Choroid plexus epithelial cell (primary cell): ENCODE results near the gene NUBPL.

ENCODE experiments used
- DNase-seq: peaks from one replicate; pipeline ENCODE4 v3.0.0-alpha.2; 2010; ENCODE audit warnings: low read depth
- H3K4me3 ChIP-seq: 2 replicates; pipeline ENCODE4 v1.5.1; 2011; ENCODE audit warnings: low read depth, mild to moderate bottlenecking, control low read depth, low read length, moderate library complexity
- CTCF ChIP-seq: conservative IDR thresholded peaks from 2 replicates; pipeline ENCODE4 v1.5.1; 2011; ENCODE audit warnings: low read depth, mild to moderate bottlenecking, control low read depth, inconsistent platforms, low read length, moderate library complexity

NUBPL gene

GRCh38 chr14:31572955-31573354, 11.8 kb downstream of the NUBPL start:
- no peak for TF ChIP-seq CTCF
- no peak overlapping the region for H3K4me3 ChIP-seq
- DNase-seq = no peak

GRCh38 chr14:31576949-31577348, 15.7 kb downstream of the NUBPL start:
- TF ChIP-seq CTCF = no peak
- H3K4me3 ChIP-seq = no peak overlapping the region
- no peak for DNase-seq

- peak; percentile 71 for DNase-seq
Observed at GRCh38 chr14:31578266-31578665, 17.1 kb downstream of the NUBPL start.

GRCh38 chr14:31578792-31579501, 17.7 kb downstream of the NUBPL start:
- DNase-seq = no peak
- no peak for TF ChIP-seq CTCF

More at GRCh38 chr14:31578266-31578665, 17.1 kb downstream of the NUBPL start:
- no peak for TF ChIP-seq CTCF
- H3K4me3 ChIP-seq = no peak overlapping the region

GRCh38 chr14:31580234-31580633, 19.0 kb downstream of the NUBPL start:
- no peak for TF ChIP-seq CTCF
- H3K4me3 ChIP-seq = no peak overlapping the region
- DNase-seq = no peak

More at GRCh38 chr14:31578792-31579501, 17.7 kb downstream of the NUBPL start:
- no peak overlapping the region for H3K4me3 ChIP-seq

- no peak overlapping the region for H3K4me3 ChIP-seq
- no peak for TF ChIP-seq CTCF
- DNase-seq = peak; percentile 81
Observed at GRCh38 chr14:31582286-31582691, 21.1 kb downstream of the NUBPL start.

GRCh38 chr14:31582836-31583452, 21.7 kb downstream of the NUBPL start:
- no peak for DNase-seq
- TF ChIP-seq CTCF = no peak
- no peak overlapping the region for H3K4me3 ChIP-seq
